Kidney glomerular epithelial cell (primary cell): ENCODE results near the gene PARD3B.

ENCODE experiments used
- DNase-seq: peaks from one replicate; lab custom pipeline; 2025; lab: John Stamatoyannopoulos, UW

The PARD3B gene

DNA sequence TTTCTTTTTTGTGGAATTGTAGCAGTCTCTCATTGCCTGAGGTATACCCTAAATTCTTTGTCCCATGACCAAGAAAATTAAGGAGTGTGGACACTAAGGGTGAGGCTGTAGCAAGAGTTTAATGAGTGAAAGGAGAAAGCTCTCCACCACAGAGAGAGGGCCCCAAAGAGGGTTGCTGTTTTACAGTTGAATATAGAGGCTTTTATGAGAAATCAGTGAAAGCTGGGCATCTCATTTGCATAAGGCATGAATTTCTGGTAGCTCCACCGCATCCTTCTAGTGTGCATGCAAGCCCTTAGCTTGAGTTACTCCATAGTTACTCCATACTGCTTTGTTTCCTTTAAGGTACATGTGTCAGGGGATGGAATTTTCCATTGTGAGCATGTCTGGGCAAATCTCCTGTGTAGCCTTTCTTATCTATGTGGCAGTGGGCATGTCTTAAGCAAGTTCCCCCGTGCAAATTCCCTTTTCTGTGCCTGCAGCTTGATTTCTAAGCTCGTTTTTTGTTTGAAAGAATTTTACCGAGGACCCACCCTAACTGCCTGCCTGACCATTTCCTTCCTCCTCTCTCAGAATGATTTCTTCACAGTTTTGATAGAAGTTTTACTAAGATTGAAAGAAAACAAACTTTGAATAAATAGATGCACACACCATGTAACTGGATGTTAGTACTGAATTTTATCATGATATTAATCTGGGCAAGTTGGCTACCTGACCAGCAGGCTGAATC, 218.9 kb downstream of the PARD3B start:
- DNase-seq, result no peak

GRCh38 chr2:204770735-204771134, 225.5 kb downstream of the PARD3B start:
- no peak for DNase-seq

- DNase-seq, result no peak
Observed at GRCh38 chr2:204771721-204772120, 226.4 kb downstream of the PARD3B start.

DNA sequence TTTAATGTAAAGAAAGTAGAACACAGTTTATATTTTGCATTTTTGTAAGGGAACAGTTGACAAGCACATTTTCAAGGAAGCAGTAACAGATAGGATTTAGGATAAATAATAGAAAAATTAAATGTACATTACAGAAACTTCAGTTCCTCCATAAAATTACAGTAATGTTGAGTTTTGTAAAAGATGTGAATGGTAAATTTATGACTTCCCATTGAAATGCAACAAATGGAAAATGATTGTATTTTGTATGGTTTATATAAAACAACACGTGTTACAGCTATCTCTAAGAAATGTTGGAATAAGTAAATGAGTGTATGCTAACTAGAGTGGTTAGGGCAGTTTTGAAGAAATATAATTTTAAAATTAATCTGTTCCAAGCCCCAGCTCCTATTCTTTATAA, 227.3 kb downstream of the PARD3B start:
- DNase-seq, result no peak

DNA sequence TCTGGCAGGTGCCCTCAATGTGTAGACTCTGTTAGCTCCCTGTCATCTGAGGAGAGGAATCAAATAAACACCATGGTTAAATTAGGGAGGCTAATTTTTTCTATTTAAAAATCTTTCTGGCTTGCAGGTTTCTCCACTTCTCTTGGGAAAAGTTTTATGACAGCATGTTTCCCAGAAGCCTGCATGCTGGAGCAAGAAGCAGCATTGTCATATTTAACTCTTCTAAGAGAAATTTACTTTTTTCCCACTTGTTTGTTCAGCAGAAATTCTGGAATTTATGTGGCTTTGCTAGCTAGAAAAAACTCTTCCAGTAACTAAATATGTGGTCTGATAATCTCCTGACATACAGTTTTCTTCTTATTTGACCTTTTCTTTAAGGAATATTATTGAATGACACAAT, 230.5 kb downstream of the PARD3B start:
- no peak for DNase-seq

DNA sequence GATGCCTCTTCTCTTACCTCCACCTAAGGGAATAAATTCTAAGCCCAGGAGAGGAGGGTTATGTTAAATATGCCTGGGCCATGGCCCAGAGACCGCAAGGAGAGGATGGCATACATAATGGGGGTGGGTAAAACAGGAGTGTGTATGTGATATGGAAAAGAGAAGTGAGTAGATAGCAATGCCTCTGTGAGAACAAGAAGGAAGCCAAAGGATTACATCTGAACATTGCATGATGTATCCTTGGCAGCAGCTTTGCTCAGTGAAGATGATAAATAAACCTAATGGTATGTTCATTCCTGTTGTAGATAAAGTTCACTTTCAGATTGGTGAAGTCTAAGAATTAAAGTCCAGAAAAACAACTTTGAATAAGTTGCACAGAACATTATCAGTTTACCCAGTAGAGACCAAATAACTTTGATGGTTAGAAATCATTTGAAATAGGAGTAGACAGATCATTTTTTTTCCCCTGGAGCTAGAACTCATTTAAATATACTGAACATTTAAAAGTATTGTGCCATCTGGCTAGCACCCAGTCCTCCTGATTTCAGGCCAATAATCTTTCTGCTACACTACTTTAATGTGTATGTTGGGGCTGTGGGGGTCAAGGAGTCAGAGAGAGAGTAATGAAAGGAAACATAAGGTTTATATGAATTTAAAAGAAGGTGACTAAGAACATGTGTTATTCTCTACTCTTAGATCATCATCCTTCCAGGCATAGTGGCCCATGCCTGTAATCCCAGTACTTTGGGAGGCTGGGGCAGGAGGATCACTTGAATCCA, 231.7 kb downstream of the PARD3B start:
- DNase-seq, result no peak

DNA sequence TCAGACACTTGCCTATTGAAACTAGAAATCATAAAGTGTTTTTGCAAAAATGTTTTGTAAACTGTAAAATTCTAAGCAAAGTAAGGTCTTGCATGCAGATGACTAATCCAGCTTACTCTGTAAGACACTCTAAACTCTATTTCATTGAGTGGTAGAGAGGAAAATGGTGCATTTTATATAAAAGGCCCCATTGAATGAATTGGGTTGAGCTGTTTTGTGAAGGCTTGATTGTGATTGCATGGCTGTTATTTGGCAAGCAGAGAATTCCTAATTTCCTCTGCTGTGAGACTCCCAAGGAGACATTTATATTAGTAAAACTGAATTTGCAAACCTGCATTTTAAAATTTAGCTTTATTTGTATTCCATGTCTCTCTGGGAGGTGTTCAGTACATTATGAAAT, 234.5 kb downstream of the PARD3B start:
- no peak for DNase-seq

DNA sequence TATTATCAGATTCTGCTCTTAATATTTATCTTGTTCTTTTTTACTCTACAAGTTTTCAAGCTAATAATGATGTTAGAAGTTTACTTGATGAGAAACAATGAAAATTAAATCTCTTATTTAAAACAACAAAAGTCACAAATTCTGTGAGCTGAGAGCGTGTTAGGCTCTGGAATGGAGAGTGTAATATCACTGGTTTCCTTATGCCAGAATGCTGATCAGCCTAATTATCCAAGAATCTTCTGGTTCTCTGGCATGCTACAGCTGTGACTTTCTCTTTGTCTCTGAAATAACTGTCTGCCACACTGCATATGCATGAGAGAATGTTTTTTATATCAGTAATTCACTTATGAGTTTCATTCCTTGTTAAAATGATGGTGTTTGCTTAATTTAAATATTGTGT, 236.7 kb downstream of the PARD3B start:
- no peak for DNase-seq

DNA sequence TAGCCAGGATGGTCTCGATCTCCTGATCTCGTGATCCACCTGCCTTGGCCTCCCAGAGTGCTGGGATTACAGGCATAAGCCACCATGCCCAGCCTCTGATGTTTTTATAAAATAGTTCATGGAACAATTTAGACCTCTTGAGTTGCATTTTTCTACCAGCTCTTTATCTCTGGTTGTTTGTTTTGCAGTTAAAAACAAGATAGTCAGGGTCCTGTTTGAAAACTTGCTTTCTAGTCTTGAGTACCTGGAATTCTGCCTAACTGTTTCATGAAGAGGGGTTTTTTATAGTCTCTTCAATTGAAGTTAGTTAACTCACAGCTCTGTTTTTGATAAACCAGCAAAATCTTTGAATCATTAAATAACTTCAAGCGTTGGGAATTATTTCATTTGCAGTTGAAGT, 244.8 kb downstream of the PARD3B start:
- no peak for DNase-seq

GRCh38 chr2:204791230-204791629, 246.0 kb downstream of the PARD3B start:
- DNase-seq, result no peak

DNA sequence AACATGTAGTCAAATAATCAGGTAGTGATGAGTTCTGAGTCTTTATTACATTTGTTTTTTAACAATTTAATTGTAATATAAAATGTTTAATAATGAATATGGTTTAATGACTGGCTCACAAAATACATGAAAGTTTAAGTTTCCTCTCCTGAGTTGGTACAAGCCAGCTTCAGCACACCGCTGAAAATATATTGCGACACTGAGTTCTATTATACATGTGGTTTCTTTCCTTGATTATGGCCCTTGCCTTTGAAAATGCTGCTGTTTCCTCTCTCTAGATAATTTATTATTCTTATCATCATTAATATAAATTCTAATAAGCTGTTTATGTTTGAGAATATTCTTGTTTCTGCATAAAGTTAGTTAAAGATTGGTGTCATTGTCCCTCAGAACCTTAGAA, 249.3 kb downstream of the PARD3B start:
- DNase-seq, result no peak

DNA sequence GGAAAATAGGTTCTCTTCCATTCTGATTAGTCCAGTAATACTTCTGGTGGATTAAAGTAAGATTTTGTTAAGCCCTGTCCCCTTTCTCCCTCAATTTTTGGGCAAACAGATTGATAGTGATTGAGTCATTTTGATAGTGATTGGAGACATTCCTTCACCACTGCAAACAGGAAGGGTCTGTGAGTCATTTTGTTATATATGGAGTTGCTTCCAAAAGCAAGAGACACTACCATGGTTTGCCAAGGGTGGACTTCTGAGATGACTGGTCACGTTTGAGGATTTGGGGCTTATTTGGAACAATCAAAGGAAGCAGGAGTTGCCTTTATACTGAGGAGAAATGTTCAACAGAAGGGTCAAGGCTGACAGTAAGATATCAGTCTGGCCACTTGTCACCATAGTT, 249.9 kb downstream of the PARD3B start:
- no peak for DNase-seq

- no peak for DNase-seq
Observed at GRCh38 chr2:204796581-204796980, 251.3 kb downstream of the PARD3B start.

DNA sequence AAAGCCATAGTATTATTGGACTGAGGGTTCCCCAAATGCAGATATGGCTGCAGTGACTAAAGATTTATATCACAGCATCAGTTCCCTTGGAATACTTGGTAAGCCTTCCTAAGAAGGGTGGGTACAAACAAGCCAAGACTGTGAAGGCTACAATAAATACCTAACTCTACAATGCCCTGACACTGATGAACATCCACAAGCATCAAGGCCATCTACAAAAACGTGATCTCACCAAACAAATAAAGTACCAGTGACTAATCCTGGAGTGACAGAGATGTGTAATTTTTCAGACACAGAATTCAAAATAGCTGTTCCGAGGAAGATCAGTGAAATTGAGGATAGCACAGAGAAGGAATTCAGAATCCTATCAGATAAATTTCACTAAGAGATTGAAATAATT, 254.5 kb downstream of the PARD3B start:
- no peak for DNase-seq

DNA sequence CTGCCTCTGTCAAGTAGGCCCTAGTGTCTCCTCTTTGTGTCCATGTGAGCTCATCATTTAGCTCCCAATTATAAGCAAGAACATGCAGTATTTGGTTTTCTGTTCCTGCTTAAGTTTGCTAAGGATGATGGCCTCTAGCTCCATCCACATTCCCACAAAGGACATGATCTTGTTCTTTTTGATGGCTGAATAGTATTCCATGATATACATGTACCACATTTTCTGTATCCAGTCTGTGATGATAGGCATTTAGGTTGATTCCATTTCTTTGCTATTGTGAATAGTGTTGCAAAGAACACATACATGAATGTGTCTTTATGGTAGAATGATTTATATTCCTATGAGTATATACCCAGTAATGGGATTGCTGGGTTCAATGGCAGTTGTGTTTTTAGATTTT, 263.2 kb downstream of the PARD3B start:
- DNase-seq, result no peak

DNA sequence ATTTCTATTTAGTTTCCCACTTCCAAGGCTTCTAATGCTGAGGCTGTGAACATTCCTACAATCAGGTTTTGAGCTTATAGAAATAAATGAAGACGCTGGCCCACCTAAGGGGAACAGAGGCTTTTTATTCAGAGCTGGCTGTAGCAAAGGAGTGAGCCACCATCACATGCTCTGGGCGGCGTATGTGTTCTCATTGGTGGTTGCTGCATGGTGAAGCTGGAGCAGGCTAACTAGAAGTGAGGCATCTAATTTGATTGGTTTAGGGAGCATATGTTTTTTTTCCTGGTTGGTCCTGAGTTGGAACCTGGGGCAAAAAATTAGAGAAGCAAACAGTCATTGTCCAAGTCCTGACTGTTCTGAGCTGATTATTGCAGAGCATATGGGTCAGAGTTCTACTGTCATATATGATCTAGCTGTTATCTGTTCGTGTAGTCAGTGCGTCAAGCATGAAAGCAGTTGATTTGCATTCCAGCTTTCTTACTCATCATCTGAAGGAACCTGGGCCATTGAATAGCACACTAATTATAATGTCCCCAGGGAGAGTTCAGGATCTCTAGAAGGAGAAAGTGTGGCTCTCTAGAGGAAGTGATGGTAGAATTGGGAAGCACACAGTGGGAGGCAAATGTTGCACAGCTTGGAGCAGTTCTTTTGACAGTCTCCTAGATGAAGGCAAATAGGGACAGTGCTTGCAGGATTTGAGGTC, 279.6 kb downstream of the PARD3B start:
- peak; percentile 18 for DNase-seq

- no peak for DNase-seq
Observed at GRCh38 chr2:204825681-204826080, 280.4 kb downstream of the PARD3B start.

- DNase-seq, result peak; percentile 6
Observed at GRCh38 chr2:204827701-204828590, 282.7 kb downstream of the PARD3B start.

DNA sequence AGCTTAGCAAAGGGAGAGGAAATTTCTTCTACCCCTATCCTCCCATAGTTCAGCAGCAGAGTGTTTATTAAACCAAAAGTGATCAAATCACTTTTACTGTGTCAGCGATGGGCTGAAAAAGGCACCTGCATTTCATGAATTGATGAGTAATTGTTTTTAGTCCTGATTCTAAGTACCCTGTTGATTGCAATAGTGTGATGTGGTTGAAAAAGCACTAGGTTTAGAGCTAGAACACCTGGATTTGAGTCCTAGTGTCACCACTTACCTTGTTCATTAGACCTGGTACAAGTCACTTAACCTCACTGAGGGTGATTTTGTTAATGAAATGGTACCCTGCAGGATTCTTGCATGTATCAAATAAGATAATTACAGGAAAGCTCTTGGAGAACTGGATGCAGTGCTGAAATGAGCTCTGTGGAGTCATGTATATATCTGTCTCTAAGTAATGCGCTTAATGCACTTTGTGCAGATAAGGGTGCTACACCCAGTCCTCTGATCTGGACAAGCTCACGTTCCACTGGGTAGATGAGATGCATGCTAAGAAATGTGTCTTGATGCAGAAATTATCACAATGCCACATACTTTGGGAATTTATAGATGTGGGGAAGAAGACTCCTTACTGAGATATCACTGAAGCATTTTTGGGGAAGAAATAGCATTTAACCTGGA, 289.6 kb downstream of the PARD3B start:
- no peak for DNase-seq

GRCh38 chr2:204835786-204836185, 290.5 kb downstream of the PARD3B start:
- no peak for DNase-seq

- DNase-seq, result no peak
Observed at GRCh38 chr2:204840504-204840903, 295.2 kb downstream of the PARD3B start.
